Glomerular visceral epithelial cell (primary cell): ENCODE results near the gene GNA15.
A peak's percentile ranks its signal among the peaks of the same experiment; 100 is the strongest.

Experiments
- DNase-seq: peaks from one replicate; pipeline ENCODE4 v3.0.0-alpha.2; 2016; ENCODE audit errors: extremely low spot score

The GNA15 gene

GRCh38 chr19:3106509-3107141, 29.2 kb upstream of the GNA15 start:
- no peak for DNase-seq

- no peak for DNase-seq
Observed at GRCh38 chr19:3107658-3108057, 28.2 kb upstream of the GNA15 start.

- peak; percentile 53 for DNase-seq
Observed at GRCh38 chr19:3108775-3109174, 27.1 kb upstream of the GNA15 start.

GRCh38 chr19:3109491-3109890, 26.3 kb upstream of the GNA15 start:
- no peak for DNase-seq

GRCh38 chr19:3110126-3110825, 25.6 kb upstream of the GNA15 start:
- DNase-seq: no peak

GRCh38 chr19:3111586-3112247, 24.1 kb upstream of the GNA15 start:
- DNase-seq: no peak

- no peak for DNase-seq
Observed at GRCh38 chr19:3112375-3113099, 23.3 kb upstream of the GNA15 start.

GRCh38 chr19:3113100-3114017, 22.5 kb upstream of the GNA15 start:
- no peak for DNase-seq

GRCh38 chr19:3114018-3114726, 21.7 kb upstream of the GNA15 start:
- no peak for DNase-seq

- DNase-seq: no peak
Observed at GRCh38 chr19:3114811-3115210, 21.0 kb upstream of the GNA15 start.

- DNase-seq: no peak
Observed at GRCh38 chr19:3115411-3115810, 20.4 kb upstream of the GNA15 start.

GRCh38 chr19:3115916-3116602, 19.8 kb upstream of the GNA15 start:
- peak; percentile 54 for DNase-seq

GRCh38 chr19:3116621-3117020, 19.2 kb upstream of the GNA15 start:
- DNase-seq: no peak

- DNase-seq: no peak
Observed at GRCh38 chr19:3117716-3118115, 18.1 kb upstream of the GNA15 start.

- DNase-seq: no peak
Observed at GRCh38 chr19:3118232-3119070, 17.4 kb upstream of the GNA15 start.

GRCh38 chr19:3119071-3119595, 16.7 kb upstream of the GNA15 start:
- DNase-seq: no peak

GRCh38 chr19:3119693-3120380, 16.0 kb upstream of the GNA15 start:
- no peak for DNase-seq

- no peak for DNase-seq
Observed at GRCh38 chr19:3120611-3121276, 15.1 kb upstream of the GNA15 start.
